ENCODE measurements around the gene SLC22A17. TPM values are rescaled to one million over a fixed set of nuclear protein-coding genes. Genes with fewer than 3 reads are reported as not detected.
A peak's percentile ranks its signal among the peaks of the same experiment; 100 is the strongest.
"Not testable (repeated sequence)": the region's sequence is repeated elsewhere in the genome, so short reads cannot be mapped to it uniquely, and the experiment has no call there.

SLC22A17 gene
- total and polyA plus RNA-seq, 9 of the 15 experiments (the other 6 are each of a cell fraction or from before 2014, with no cell fraction given), result 0.07 to 0.09 TPM; not detected in 7

DNA sequence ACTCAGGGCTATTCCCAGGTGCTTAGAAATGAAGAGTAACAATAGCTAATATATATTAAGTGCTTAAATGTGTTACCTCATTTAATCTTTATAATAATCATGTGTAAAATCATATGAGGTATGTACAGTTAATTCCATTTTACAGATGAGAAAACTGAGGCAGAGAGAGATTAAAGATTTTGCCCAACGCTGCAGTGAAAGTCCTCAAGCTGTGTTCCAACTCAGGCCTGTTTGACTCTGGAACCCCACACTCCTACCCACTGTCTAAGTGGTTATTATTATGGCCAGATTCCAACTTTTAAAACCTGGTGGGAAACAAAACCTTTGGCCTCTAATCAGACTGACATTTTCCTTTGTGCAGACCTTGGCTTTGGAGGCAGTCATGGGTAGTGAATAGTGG is 34.3 kb upstream of the SLC22A17 start (continued):
- TF ChIP-seq ZNF717 (CRISPR knock-in tag; IDR thresholded peaks at IDR 0.05) (no peak), TAF7 (tag; IDR thresholded peaks at IDR 0.05) (no peak), CBX2 (IDR thresholded peaks at IDR 0.05; ENCODE audit: insufficient read depth, low read length, poor library complexity, severe bottlenecking) (no peak), BCOR (IDR thresholded peaks at IDR 0.05) (peak; percentile 64)
- TF ChIP-seq, protein P1, sequence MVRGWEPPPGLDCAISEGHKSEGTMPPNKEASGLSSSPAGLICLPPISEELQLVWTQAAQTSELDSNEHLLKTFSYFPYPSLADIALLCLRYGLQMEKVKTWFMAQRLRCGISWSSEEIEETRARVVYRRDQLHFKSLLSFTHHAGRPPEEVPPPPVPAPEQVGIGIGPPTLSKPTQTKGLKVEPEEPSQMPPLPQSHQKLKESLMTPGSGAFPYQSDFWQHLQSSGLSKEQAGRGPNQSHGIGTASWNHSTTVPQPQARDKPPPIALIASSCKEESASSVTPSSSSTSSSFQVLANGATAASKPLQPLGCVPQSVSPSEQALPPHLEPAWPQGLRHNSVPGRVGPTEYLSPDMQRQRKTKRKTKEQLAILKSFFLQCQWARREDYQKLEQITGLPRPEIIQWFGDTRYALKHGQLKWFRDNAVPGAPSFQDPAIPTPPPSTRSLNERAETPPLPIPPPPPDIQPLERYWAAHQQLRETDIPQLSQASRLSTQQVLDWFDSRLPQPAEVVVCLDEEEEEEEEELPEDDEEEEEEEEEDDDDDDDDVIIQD (CRISPR knock-in tag; IDR thresholded peaks at IDR 0.05), result no peak
- TF ChIP-seq, protein P2, sequence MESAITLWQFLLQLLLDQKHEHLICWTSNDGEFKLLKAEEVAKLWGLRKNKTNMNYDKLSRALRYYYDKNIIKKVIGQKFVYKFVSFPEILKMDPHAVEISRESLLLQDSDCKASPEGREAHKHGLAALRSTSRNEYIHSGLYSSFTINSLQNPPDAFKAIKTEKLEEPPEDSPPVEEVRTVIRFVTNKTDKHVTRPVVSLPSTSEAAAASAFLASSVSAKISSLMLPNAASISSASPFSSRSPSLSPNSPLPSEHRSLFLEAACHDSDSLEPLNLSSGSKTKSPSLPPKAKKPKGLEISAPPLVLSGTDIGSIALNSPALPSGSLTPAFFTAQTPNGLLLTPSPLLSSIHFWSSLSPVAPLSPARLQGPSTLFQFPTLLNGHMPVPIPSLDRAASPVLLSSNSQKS (CRISPR knock-in tag; IDR thresholded peaks at IDR 0.05), result no peak
- TF ChIP-seq, protein P3, sequence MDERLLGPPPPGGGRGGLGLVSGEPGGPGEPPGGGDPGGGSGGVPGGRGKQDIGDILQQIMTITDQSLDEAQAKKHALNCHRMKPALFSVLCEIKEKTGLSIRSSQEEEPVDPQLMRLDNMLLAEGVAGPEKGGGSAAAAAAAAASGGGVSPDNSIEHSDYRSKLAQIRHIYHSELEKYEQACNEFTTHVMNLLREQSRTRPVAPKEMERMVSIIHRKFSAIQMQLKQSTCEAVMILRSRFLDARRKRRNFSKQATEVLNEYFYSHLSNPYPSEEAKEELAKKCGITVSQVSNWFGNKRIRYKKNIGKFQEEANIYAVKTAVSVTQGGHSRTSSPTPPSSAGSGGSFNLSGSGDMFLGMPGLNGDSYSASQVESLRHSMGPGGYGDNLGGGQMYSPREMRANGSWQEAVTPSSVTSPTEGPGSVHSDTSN (CRISPR knock-in tag; IDR thresholded peaks at IDR 0.05; ENCODE audit: low read depth), result no peak
- TF ChIP-seq, protein P3 (tag; conservative IDR thresholded peaks at IDR 0.05; ENCODE audit: low read depth), result no peak

DNA sequence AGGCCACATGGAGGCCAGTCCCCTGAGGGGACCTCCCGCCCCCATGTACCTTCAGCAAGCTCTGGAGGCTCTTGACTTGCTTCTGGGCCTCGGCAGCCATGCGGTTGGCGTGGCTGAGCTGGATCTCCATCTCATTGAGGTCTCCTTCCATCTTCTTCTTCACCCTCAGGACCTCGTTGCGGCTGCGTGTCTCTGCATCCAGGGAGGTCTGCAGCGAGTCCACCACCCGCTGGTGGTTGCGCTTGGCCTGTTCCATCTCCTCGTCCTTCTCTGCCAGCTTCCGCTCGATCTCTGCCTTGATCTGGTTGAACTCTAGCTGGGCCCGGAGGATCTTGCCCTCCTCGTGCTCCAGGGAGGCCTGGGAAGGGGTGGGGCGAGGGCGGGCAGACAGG is 33.6 kb upstream of the SLC22A17 start:
- CTCF ChIA-PET (ENCODE audit: low intra/inter-chr PET ratio); H3K4me3 ChIP-seq; H4K20me1 ChIP-seq (replicated peaks; ENCODE audit: control insufficient read depth, insufficient read depth, low read length); ATAC-seq; H2AFZ ChIP-seq (ENCODE audit: low read depth, low read length); H3K79me2 ChIP-seq (ENCODE audit: control insufficient read depth, insufficient read depth, low read length); H3K9ac ChIP-seq (ENCODE audit: insufficient read depth in 1 of 2, low read depth in 2 of 2, low read length in 2 of 2); H3K36me3 ChIP-seq (ENCODE audit: control insufficient read depth, insufficient read depth, low read length); H3K9me1 ChIP-seq (ENCODE audit: control insufficient read depth, insufficient read depth, low read length); DNase-seq (ENCODE audit: extremely low read depth in 1 of 4, low spot score in 3 of 4); H3K27ac ChIP-seq (ENCODE audit: extremely low read depth, low read depth, low read length); BruUV-seq (replicated peaks); H3K9me3 ChIP-seq (replicated peaks; ENCODE audit: control insufficient read depth, insufficient read depth, low read depth, low read length); FAIRE-seq; H3K4me2 ChIP-seq (ENCODE audit: insufficient read depth, low read length); intact Hi-C loops (cut with micrococcal nuclease): not testable (repeated sequence)
- peaks cover 24 to 69% of the 10 kb centered on the region in 2 experiments; a peak in 4 of 5 replicates for H3K27me3 ChIP-seq (ENCODE audit: control insufficient read depth in 2 of 2, insufficient read depth in 2 of 2, low read length in 2 of 2)
- H3K4me1 ChIP-seq (replicated peaks in 1 of 2; ENCODE audit: control insufficient read depth in 2 of 2, insufficient read depth in 2 of 2, low read length in 2 of 2), result peaks cover 0 to 11% of the 10 kb centered on the region in 2 experiments; a peak in 2 of 5 replicates
- POLR2A ChIA-PET, result interaction anchor here (1.6 kb wide), 1 partner anchor 60 kb away, joined by 5 read pairs; no protein-coding TSS in a partner anchor
- in situ Hi-C loops (cut with MboI), result loop anchor here (10.0 kb wide), 1 partner anchor 121 kb away; no protein-coding TSS in a partner anchor
- WGBS (ENCODE audit: insufficient coverage, low coverage, missing lambda C conversion rate), result 15% methylated on average over 13 of the region's 17 CpGs
